SW 1271 (cell line): ENCODE results near the gene POLD3.

Experiments
- DNase-seq, 2 experiments: peaks; one replicate each; lab custom pipeline; 2025; lab: John Stamatoyannopoulos, UW

Gene POLD3

GRCh38 chr11:74592441-74593362 lies at the start of gene POLD3:
Gene POLD3, plus strand, starts transcription at chr11:74592582. Its CDS starts 77 bp downstream, at chr11:74592659.
- peak; percentile 72 to 92 for DNase-seq

DNA sequence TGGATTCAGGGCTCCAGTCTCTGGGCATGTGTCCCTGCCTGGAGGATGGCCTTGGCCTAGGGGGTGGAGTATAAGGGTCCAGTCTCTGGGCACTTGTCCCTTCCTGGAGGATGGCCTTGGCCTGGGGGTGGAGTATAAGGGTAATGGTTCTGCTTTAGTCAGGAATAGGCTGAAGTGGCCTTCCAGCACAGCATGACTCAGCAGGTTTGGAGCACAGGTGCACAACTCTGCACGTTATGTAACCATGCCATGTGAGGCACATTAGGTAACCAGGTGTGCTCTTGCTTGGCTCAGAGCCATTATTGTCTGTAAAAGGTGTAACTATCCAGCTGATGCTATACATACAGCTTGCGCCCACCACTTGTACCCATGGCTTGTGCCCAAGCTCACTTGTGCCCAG lies 48.4 kb upstream of the POLD3 start:
- no peak for DNase-seq

GRCh38 chr11:74546752-74547151 lies 45.6 kb upstream of the POLD3 start:
- no peak for DNase-seq

DNA sequence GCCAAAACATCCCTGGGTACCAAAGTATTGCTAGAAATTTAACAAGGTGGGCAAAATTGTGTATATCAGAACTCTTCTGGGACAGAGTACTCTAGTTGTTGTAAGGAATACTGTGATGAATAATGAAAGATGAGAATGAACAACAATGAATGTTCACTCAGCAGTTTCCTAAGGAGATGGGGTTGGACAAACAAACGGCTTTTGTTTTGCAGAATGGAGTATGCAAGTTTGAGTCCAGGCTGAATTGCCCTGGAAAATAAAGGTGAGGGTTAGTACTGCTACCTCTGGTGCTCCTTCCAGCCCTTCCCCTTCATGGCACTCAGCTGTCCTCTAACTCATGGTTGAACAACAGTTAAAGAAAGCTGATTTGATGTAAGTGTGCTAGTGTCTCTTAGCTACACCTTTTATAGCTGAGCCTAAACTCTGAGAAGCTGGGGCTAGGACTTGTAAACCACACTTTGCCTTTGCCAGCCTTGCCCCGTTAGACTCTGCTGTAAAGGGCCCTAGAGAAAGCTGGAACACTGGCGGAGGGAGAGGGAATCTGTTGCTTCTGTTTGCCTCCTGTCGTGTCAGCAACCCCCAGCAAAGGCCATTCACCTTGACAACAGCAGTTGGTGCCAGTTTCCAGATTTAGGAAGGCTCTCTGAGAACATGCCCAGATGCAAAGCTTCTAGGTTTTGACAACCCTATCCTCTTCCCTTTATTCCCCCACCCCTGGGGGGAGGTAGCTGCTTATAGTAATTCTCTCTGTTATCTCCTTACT lies 41.2 kb upstream of the POLD3 start:
- no peak for DNase-seq

DNA sequence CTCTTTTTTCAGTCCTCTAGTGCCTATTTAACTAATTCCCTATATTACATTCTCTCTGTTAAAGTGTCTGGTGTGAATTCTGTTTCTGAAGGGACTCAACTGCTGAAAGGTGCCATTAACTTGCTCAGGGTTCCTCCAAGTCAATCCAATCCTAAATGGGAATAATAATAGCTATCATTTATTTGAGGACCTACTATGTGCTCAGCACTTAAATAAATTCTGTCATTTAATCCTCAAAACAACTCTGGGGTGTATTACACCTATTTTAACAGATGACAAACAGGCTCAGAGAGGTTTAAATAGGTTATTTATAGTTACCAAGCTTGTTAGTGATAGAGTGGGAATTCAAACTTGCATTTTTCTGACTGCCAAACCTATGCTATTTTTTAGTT lies 40.6 kb upstream of the POLD3 start:
- no peak for DNase-seq

DNA sequence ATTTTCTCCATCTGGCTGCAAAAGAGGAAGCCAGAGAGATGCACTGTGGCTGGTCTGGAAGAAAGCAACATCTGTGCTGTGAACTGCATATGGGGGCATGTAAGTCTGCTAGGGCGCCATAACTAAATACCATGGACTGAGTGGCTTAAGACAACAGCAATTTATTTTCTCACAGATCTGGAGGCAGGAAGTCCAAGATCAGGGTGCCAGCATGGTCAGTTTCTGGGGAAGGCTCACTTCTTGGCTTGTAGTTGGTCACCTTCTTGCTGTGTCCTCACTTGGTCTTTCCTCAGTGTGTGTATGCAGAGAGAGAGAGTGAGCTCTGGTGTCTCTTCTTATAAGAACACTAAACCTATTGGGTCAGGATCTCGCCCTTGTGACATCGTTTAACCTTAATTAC lies 34.9 kb upstream of the POLD3 start:
- DNase-seq: no peak

GRCh38 chr11:74559110-74559933 lies 33.1 kb upstream of the POLD3 start:
- DNase-seq: no peak

- no peak for DNase-seq
Observed at GRCh38 chr11:74559934-74560309, 32.5 kb upstream of the POLD3 start.

DNA sequence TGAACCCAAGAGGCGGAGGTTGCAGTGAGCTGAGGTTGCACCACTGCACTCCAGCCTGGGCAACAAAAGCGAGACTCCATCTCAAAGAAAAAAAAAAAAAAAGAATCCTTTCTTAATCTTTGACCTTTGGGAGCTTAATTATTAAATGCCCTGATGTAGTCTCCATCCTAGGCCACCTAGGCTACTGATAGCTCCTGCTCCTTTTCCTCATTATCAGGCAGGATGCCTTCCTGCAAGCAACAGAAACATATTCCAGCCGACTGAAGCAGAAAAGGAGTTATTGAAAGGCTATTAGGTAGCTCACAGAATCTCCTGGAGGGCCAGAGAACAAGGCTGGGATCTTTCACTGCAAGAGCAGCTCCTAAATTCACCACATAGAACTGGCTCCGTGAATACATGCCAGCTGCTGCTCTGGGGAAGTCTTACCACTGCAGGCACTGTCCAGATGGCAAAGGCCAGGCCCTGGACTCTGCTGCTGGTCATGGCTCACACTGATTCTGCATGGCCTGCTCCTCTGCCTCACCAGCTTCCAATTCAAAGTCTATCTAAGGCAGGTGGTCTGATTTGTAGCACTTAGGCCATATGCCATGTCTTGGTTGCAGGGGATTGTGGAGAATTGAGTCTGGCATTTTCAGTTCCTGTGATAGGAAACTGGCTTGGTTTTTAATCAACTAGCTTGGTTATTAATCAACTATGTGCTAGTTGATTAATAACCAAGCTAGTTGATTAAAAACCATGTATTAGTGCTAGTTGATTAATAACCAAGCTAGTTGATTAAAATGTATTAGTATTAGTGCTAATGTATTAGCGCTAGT lies 26.0 kb upstream of the POLD3 start:
- no peak for DNase-seq

DNA sequence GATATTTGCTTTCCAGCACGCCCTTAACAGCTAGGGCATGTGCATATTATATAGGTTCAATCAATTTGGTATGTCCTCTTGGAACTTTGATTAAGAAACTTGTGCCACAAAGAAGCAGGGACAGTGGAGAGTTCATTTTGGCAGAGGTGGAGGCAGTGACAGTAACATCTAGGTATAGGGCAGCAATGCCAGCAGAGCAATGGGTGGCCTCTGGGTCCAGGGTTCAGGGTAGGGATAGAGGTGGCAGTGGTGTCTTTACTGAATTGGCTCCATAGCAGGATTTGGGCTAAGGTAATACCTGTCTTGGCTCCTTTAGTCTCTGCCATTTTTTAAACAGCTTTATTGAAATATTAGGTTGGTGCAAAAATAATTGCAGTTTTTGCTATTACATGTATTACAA lies 24.4 kb upstream of the POLD3 start:
- no peak for DNase-seq

GRCh38 chr11:74570266-74571061 lies 21.9 kb upstream of the POLD3 start:
- DNase-seq: peak in 1 of 2 experiments; percentile 56

- DNase-seq: no peak
Observed at GRCh38 chr11:74571062-74571399, 21.4 kb upstream of the POLD3 start.

DNA sequence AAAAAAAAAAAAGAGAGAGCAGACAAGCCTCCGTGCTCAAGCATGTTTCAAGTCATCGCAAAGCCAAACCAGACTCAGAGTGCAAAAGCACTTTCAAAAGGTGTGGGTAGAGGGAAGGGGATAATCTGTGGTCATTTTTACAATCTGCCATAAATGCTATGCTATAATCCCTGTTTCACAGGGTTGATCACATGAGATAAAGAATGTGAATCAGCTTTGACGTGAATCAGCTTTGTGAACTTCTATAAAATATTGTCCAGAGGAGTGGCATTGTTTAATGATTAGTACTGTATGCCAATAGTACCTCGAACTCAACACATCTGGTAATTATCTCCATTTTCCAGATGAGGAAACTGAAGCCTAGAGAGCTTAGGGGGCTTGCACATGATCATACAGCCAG lies 20.0 kb upstream of the POLD3 start:
- DNase-seq: no peak

DNA sequence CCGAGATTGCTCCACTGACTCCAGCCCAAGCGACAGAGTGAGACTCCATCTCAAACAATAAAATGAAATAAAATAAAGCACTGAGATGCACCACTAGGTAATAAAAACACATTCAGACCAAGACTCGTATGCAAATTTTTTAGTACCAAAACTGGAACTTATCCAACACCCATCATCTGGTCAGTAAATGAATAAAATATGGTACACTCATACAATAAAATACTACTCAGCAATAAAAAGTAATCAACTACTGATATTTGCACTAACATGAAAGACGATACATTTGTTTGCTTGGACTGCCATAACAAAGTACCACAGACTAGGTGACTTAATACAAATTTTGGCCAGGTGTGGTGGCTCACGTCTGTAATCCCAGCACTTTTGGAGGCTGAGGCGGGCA lies 17.8 kb upstream of the POLD3 start:
- no peak for DNase-seq

- no peak for DNase-seq
Observed at GRCh38 chr11:74575999-74576398, 16.4 kb upstream of the POLD3 start.

DNA sequence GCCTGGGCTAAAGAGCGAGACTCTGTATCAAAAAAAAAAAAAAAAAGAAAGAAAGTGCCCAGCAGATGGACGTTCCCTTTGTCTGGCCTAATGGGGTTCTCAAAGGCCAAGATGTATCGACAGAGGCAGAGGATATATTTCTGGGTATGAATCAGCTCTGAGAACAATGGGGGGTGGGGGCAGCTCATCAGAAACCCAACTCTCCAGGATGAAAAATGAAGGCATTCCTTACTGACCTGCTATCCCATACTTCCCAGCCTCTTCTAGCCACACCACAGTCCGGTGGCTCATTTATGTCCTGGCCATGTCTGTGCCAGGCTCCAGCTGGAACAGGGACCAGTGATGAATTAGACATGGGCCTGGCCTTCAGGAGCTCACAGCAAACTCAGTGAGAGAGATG lies 15.2 kb upstream of the POLD3 start:
- DNase-seq: no peak

GRCh38 chr11:74577624-74578396 lies 14.6 kb upstream of the POLD3 start:
- no peak for DNase-seq

GRCh38 chr11:74579577-74580270 lies 12.7 kb upstream of the POLD3 start:
- DNase-seq: no peak

DNA sequence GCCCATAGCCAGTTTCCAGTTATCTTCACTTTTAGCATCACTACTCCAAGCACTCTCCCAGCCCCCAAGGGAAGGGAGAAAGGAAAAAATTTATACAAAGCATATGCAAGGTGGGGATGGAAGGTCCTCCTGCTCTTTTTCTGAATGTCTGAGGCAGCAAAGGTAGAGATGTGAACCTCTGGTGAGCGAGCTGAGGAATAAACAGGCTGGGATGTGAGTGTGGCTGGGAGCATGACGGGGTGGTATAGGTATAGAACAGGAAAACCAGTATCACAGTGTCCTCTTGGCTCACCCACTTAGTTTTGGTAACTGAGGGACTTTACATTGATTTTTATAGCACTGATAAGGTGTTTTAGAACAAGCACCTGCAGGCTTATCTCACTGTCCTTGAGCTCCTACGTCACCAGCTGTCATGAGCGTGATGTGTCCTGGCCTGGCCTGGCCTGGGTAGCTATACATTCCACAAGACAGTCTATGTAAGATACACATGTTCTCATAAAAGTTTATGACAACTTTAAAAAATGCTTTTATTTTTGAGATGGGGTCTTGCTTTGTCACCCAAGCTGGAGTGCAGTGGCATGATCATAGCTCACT lies 10.3 kb upstream of the POLD3 start:
- no peak for DNase-seq
